Fibroblast of lung (primary cell): ENCODE data around the gene MICAL3.

ENCODE experiments used
- EZH2 ChIP-seq: IDR thresholded peaks from 2 replicates; pipeline ENCODE4 v1.5.1; 2012; ENCODE audit warnings: low read length, control low read depth, mild to moderate bottlenecking; ENCODE audit errors: missing control alignments
- TF ChIP-seq, protein P1 (sequence below), 2 donors: IDR thresholded peaks in 1 of 2; conservative IDR thresholded peaks in 1 of 2; 1 replicate in 1 of 2; 2 replicates in 1 of 2; pipeline ENCODE4 v1.5.1; 2011 to 2012; ENCODE audit warnings: low read length in 2 of 2, control low read depth in 1 of 2, inconsistent platforms in 1 of 2, low read depth in 1 of 2, mild to moderate bottlenecking in 1 of 2

DNA sequence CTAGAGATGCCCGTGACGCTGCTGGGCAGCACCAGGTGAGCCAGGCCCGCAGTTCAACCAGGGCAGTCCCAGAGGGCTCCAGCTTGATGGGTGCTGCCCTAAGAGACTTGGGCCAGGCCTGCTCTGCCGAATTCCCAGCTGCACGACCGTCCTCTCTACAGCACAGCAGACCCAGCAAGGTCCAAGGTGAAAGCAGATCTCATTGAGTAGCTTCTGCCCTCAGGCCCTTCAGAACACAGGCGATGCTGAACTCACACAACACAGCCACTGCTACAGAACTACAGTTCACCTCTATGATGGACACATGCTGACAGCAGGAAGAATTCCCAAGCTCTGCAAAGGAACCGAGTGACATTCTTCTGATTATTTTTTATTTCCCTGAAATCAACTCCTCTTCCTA, 81.6 kb downstream of the MICAL3 start:
- TF ChIP-seq EZH2 = no peak
- TF ChIP-seq, protein P1, sequence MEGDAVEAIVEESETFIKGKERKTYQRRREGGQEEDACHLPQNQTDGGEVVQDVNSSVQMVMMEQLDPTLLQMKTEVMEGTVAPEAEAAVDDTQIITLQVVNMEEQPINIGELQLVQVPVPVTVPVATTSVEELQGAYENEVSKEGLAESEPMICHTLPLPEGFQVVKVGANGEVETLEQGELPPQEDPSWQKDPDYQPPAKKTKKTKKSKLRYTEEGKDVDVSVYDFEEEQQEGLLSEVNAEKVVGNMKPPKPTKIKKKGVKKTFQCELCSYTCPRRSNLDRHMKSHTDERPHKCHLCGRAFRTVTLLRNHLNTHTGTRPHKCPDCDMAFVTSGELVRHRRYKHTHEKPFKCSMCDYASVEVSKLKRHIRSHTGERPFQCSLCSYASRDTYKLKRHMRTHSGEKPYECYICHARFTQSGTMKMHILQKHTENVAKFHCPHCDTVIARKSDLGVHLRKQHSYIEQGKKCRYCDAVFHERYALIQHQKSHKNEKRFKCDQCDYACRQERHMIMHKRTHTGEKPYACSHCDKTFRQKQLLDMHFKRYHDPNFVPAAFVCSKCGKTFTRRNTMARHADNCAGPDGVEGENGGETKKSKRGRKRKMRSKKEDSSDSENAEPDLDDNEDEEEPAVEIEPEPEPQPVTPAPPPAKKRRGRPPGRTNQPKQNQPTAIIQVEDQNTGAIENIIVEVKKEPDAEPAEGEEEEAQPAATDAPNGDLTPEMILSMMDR (conservative IDR thresholded peaks at IDR 0.05 in 1 of 2, IDR thresholded peaks at IDR 0.05 in 1 of 2; ENCODE audit: low read depth in 1 of 2, low read length in 2 of 2) = no peak
